HEK293 (cell line): ENCODE data around the gene TTC39A.

Source experiments
- CTCF ChIA-PET: fragments of 350-600 bp; formaldehyde crosslinking; extraction: SDS; loops from one replicate; lab custom pipeline; 2021; ENCODE audit warnings: antibody characterized with exemption; lab: Yijun Ruan, JAX
- POLR2A ChIA-PET: fragments of 300-600 bp; formaldehyde crosslinking; extraction: SDS; loops from one replicate; lab custom pipeline; 2020; ENCODE audit warnings: antibody characterized with exemption, inconsistent platforms; lab: Yijun Ruan, JAX
- H3K27ac ChIP-seq: fragments of 200-500 bp; sonication (Bioruptor generic); 2 replicates; pipeline ENCODE4 v1.5.1; 2014; ENCODE audit warnings: low read depth, low read length, control low read depth, inconsistent platforms; ENCODE audit errors: extremely low read depth
- H3K36me3 ChIP-seq, 2 experiments: fragments of 200-500 bp in 1 of 2; sonication (Bioruptor generic) in 1 of 2; 1 replicate in 1 of 2; 2 replicates in 1 of 2; pipeline ENCODE4 v1.5.1; 2014 to 2017; ENCODE audit warnings: inconsistent platforms in 2 of 2, low read length in 2 of 2; ENCODE audit not compliant: control insufficient read depth in 2 of 2, insufficient read depth in 1 of 2
- H3K4me1 ChIP-seq: fragments of 200-500 bp; sonication (Bioruptor generic); 2 replicates; pipeline ENCODE4 v1.5.1; 2014; ENCODE audit warnings: mild to moderate bottlenecking, low read length, inconsistent platforms; ENCODE audit not compliant: control insufficient read depth, insufficient read depth
- H3K4me3 ChIP-seq: 2 replicates; pipeline ENCODE4 v1.5.1; 2011; ENCODE audit warnings: low read depth, mild to moderate bottlenecking, control low read depth, low read length, moderate library complexity
- H3K9me3 ChIP-seq: fragments of 200-500 bp; sonication (Bioruptor generic); 2 replicates; pipeline ENCODE4 v1.5.1; 2014; ENCODE audit warnings: low read depth, low read length, inconsistent platforms; ENCODE audit not compliant: control insufficient read depth, insufficient read depth
- EGR2 ChIP-seq: fragments of 450-650 bp; formaldehyde crosslinking; IDR thresholded peaks from 2 replicates; pipeline ENCODE4 v1.5.1; 2016; ENCODE audit warnings: low read depth, missing biosample characterization, missing genetic modification characterization
- HIC1 ChIP-seq: fragments of 450-650 bp; formaldehyde crosslinking; IDR thresholded peaks from 2 replicates; pipeline ENCODE4 v1.5.1; 2016; ENCODE audit warnings: missing biosample characterization, missing genetic modification characterization
- PATZ1 ChIP-seq: fragments of 450-650 bp; formaldehyde crosslinking; IDR thresholded peaks from 2 replicates; pipeline ENCODE4 v1.5.1; 2016; ENCODE audit warnings: missing biosample characterization, missing genetic modification characterization
- RBAK ChIP-seq: fragments of 450-650 bp; formaldehyde crosslinking; IDR thresholded peaks from 2 replicates; pipeline ENCODE4 v1.5.1; 2016; ENCODE audit warnings: missing biosample characterization, missing genetic modification characterization
- SCRT2 ChIP-seq: fragments of 450-650 bp; formaldehyde crosslinking; IDR thresholded peaks from 2 replicates; pipeline ENCODE4 v1.5.1; 2016; ENCODE audit warnings: missing biosample characterization, missing genetic modification characterization
- SP7 ChIP-seq: fragments of 450-650 bp; formaldehyde crosslinking; IDR thresholded peaks from 2 replicates; pipeline ENCODE4 v1.5.1; 2016; ENCODE audit warnings: missing biosample characterization, missing genetic modification characterization
- ZBTB44 ChIP-seq: fragments of 450-650 bp; IDR thresholded peaks from 2 replicates; pipeline ENCODE4 v1.5.1; 2018; ENCODE audit warnings: missing biosample characterization, mild to moderate bottlenecking, missing genetic modification characterization
- ZNF112 ChIP-seq: fragments of 450-650 bp; formaldehyde crosslinking; IDR thresholded peaks from 2 replicates; pipeline ENCODE4 v1.5.0; 2017; ENCODE audit warnings: missing biosample characterization, missing genetic modification characterization
- ZNF133 ChIP-seq: fragments of 450-650 bp; formaldehyde crosslinking; IDR thresholded peaks from 2 replicates; pipeline ENCODE4 v1.5.1; 2016; ENCODE audit warnings: missing biosample characterization, missing genetic modification characterization
- ZNF341 ChIP-seq: fragments of 450-650 bp; formaldehyde crosslinking; IDR thresholded peaks from 2 replicates; pipeline ENCODE4; 2016; ENCODE audit warnings: low read depth, missing biosample characterization, missing genetic modification characterization
- ZNF777 ChIP-seq: fragments of 450-650 bp; formaldehyde crosslinking; IDR thresholded peaks from 2 replicates; pipeline ENCODE4 v1.5.1; 2017; ENCODE audit warnings: missing biosample characterization, missing genetic modification characterization, borderline replicate concordance
- TF ChIP-seq, protein P1 (sequence below): fragments of 450-650 bp; formaldehyde crosslinking; IDR thresholded peaks from 2 replicates; pipeline ENCODE4 v1.5.1; 2016; ENCODE audit warnings: missing biosample characterization, missing genetic modification characterization
- TF ChIP-seq, protein P2 (sequence below): fragments of 450-650 bp; formaldehyde crosslinking; IDR thresholded peaks from 2 replicates; pipeline ENCODE4 v1.5.1; 2016; ENCODE audit warnings: missing biosample characterization, missing genetic modification characterization
- TF ChIP-seq, protein P3 (sequence below): fragments of 450-650 bp; formaldehyde crosslinking; IDR thresholded peaks from 2 replicates; pipeline ENCODE4 v1.5.1; 2016; ENCODE audit warnings: missing biosample characterization, missing genetic modification characterization
- TF ChIP-seq, protein P4 (sequence below): fragments of 450-650 bp; IDR thresholded peaks from 2 replicates; pipeline ENCODE4 v1.5.1; 2018; ENCODE audit warnings: missing biosample characterization, missing genetic modification characterization

The TTC39A gene

GRCh38 chr1:51330331-51331201 lies at the start of gene TTC39A (continued):
- TF ChIP-seq PATZ1 (tag by site-specific recombination): peak; percentile 25; the same call in 1 of the 2 replicates
- TF ChIP-seq, protein P1, sequence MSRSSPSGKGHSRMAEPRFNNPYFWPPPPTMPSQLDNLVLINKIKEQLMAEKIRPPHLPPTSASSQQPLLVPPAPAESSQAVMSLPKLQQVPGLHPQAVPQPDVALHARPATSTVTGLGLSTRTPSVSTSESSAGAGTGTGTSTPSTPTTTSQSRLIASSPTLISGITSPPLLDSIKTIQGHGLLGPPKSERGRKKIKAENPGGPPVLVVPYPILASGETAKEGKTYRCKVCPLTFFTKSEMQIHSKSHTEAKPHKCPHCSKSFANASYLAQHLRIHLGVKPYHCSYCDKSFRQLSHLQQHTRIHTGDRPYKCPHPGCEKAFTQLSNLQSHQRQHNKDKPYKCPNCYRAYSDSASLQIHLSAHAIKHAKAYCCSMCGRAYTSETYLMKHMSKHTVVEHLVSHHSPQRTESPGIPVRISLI (tag by site-specific recombination): no peak
- peak; percentile 88 for TF ChIP-seq EGR2
- no peak for TF ChIP-seq RBAK
- TF ChIP-seq HIC1: no peak
- peak; percentile 60 for TF ChIP-seq SCRT2
- TF ChIP-seq ZBTB44 (tag by site-specific recombination): no peak
- TF ChIP-seq ZNF133: no peak

DNA sequence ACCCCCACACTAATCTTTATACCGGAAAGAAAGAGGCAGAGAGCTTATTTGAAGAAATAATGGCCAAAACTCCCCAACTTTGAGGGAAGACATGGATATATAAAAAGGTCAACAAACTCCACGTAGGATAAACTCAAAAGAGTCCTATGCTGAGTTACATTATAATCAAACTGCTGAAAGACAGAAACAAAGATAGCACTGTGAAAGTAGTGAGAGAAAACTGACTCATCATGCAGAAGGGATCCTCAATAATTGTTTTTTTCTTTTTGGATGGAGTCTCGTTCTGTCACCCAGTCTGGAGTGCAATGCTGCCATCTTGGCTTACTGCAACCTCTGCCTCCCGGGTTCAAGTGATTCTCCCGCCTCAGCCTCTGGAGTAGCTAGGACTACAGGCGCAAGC lies 48.5 kb upstream of the TTC39A start:
- ChIA-PET POLR2A (no interaction called here), CTCF (interaction anchor here (0.6 kb wide), 1 partner anchor 547 kb away, joined by 4 read pairs; no protein-coding TSS in a partner anchor)
- no peak overlapping the region for H3K4me3 ChIP-seq
- peaks cover 0 to 25% of the 10 kb centered on the region in 2 experiments; a peak in 1 of 3 replicates for H3K36me3 ChIP-seq
- H3K9me3 ChIP-seq: no peaks in the 10 kb centered on the region
- H3K27ac ChIP-seq: no peak overlapping the region
- TF ChIP-seq ZNF112 (tag by site-specific recombination) (no peak), ZNF777 (tag by site-specific recombination) (no peak), SP7 (tag by site-specific recombination) (no peak), ZNF341 (no peak)
- TF ChIP-seq, protein P2, sequence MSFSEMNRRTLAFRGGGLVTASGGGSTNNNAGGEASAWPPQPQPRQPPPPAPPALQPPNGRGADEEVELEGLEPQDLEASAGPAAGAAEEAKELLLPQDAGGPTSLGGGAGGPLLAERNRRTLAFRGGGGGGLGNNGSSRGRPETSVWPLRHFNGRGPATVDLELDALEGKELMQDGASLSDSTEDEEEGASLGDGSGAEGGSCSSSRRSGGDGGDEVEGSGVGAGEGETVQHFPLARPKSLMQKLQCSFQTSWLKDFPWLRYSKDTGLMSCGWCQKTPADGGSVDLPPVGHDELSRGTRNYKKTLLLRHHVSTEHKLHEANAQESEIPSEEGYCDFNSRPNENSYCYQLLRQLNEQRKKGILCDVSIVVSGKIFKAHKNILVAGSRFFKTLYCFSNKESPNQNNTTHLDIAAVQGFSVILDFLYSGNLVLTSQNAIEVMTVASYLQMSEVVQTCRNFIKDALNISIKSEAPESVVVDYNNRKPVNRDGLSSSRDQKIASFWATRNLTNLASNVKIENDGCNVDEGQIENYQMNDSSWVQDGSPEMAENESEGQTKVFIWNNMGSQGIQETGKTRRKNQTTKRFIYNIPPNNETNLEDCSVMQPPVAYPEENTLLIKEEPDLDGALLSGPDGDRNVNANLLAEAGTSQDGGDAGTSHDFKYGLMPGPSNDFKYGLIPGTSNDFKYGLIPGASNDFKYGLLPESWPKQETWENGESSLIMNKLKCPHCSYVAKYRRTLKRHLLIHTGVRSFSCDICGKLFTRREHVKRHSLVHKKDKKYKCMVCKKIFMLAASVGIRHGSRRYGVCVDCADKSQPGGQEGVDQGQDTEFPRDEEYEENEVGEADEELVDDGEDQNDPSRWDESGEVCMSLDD (tag by site-specific recombination): no peak
- TF ChIP-seq, protein P3, sequence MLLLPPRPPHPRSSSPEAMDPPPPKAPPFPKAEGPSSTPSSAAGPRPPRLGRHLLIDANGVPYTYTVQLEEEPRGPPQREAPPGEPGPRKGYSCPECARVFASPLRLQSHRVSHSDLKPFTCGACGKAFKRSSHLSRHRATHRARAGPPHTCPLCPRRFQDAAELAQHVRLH (tag by site-specific recombination): no peak
- TF ChIP-seq, protein P4, sequence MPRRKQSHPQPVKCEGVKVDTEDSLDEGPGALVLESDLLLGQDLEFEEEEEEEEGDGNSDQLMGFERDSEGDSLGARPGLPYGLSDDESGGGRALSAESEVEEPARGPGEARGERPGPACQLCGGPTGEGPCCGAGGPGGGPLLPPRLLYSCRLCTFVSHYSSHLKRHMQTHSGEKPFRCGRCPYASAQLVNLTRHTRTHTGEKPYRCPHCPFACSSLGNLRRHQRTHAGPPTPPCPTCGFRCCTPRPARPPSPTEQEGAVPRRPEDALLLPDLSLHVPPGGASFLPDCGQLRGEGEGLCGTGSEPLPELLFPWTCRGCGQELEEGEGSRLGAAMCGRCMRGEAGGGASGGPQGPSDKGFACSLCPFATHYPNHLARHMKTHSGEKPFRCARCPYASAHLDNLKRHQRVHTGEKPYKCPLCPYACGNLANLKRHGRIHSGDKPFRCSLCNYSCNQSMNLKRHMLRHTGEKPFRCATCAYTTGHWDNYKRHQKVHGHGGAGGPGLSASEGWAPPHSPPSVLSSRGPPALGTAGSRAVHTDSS: no peak
- H3K4me1 ChIP-seq: no peaks in the 10 kb centered on the region
